ENCODE data around the gene OBI1.
"Not testable (repeated sequence)": the region's sequence is repeated elsewhere in the genome, so short reads cannot be mapped to it uniquely, and the experiment has no call there.

The OBI1 gene

GRCh38 chr13:78647109-78647678 is 11.8 kb downstream of the OBI1 start:
- DNase-seq = not testable (repeated sequence)

GRCh38 chr13:78638216-78638615 is 20.7 kb downstream of the OBI1 start:
- DNase-seq = no peak

- no peak for DNase-seq
Observed at GRCh38 chr13:78636495-78636894, 22.5 kb downstream of the OBI1 start.

GRCh38 chr13:78632996-78633395 is 26.0 kb downstream of the OBI1 start:
- DNase-seq = no peak

GRCh38 chr13:78631077-78631476 is 27.9 kb downstream of the OBI1 start:
- no peak for DNase-seq

- no peak for DNase-seq
Observed at GRCh38 chr13:78630511-78630910, 28.4 kb downstream of the OBI1 start.

- DNase-seq = no peak
Observed at GRCh38 chr13:78625384-78625783, 33.6 kb downstream of the OBI1 start.

GRCh38 chr13:78623132-78623531 is 35.8 kb downstream of the OBI1 start:
- no peak for DNase-seq

- no peak for DNase-seq
Observed at GRCh38 chr13:78620936-78621470, 38.0 kb downstream of the OBI1 start.

- DNase-seq = no peak
Observed at GRCh38 chr13:78618411-78618810, 40.5 kb downstream of the OBI1 start.

- DNase-seq = no peak
Observed at GRCh38 chr13:78611040-78611439, 47.9 kb downstream of the OBI1 start.

GRCh38 chr13:78610381-78610883 is 48.5 kb downstream of the OBI1 start:
- no peak for DNase-seq

- no peak for DNase-seq
Observed at GRCh38 chr13:78609464-78610205, 49.3 kb downstream of the OBI1 start.

- DNase-seq = no peak
Observed at GRCh38 chr13:78608688-78609463, 50.1 kb downstream of the OBI1 start.

- DNase-seq = no peak
Observed at GRCh38 chr13:78608252-78608687, 50.7 kb downstream of the OBI1 start.

GRCh38 chr13:78607409-78608251 is 51.3 kb downstream of the OBI1 start:
- DNase-seq = no peak

GRCh38 chr13:78606471-78607408 is 52.2 kb downstream of the OBI1 start:
- DNase-seq = no peak

GRCh38 chr13:78604782-78605611 is 54.0 kb downstream of the OBI1 start:
- DNase-seq = no peak

- DNase-seq = no peak
Observed at GRCh38 chr13:78603240-78603957, 55.6 kb downstream of the OBI1 start, which contains the start of gene POU4F1. Gene POU4F1, minus strand, starts transcription at chr13:78603552. Its CDS starts 226 bp downstream, at chr13:78603326.
